HG03432 (cell line): ENCODE results near the gene NFU1.
"Not testable (repeated sequence)": the region's sequence is repeated elsewhere in the genome, so short reads cannot be mapped to it uniquely, and the experiment has no call there.

Experiments used
- ATAC-seq: cut with Tn5 transposase; IDR thresholded peaks from one replicate; pipeline ENCODE4 v1.9.1; 2021; ENCODE audit warnings: mild to moderate bottlenecking, moderate library complexity; ENCODE audit not compliant: unreplicated experiment

Gene NFU1

GRCh38 chr2:69452687-69453086 is 15.5 kb upstream of the NFU1 start:
- ATAC-seq, result no peak

DNA sequence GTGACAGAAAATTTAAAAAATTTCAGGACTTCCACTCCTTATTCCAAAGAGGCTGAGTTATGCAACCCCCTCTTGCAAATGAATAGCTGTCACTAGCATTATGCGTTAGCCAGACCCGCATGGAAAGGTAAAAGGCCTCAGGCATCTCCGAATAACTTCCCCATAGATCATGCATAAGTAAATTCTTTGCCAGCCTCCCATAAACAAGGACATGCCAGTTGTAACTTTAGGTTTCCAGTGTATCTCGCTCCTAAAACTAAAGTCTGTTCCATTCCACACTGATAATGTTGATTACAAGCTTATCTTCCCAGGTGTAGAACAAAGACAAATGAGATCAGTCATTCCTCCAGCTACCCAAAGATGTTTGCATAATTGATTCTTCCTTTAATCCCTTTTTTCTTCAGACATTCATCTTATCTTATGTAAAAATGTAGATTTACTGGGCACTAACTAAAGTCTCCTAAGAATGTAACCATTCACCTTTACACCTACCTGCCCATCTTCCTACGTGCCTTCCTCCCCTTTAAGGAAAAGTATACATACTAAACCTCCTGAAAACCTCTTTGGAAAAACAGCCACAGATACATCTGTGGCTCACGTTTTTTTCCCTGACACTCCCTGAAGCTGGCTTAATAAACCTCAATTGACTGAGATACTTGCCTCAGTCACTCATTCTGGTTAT is 13.6 kb upstream of the NFU1 start:
- ATAC-seq, result no peak

- ATAC-seq, result no peak
These were observed 12.7 kb upstream of the NFU1 start for GRCh38 chr2:69449906-69450305.

DNA sequence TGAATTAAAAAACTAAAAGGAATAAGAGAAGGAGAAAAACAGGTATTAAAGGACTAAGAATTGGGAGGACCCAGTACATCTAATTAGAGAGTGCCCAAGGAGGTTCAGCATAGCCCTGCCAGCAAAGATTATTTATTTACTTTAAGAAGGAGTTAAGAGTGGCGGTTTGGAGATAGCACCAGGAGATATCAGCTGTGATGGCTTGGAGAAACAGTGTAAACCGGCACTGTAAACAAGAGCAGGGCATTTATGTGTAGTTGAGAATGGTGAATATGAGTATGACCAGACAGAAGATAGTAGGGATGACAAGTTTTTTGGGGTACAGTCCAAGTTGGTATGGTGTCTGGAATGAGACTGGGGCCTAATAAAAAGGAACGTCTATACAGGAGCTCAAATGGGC is 6.4 kb upstream of the NFU1 start:
- not testable (repeated sequence) for ATAC-seq

DNA sequence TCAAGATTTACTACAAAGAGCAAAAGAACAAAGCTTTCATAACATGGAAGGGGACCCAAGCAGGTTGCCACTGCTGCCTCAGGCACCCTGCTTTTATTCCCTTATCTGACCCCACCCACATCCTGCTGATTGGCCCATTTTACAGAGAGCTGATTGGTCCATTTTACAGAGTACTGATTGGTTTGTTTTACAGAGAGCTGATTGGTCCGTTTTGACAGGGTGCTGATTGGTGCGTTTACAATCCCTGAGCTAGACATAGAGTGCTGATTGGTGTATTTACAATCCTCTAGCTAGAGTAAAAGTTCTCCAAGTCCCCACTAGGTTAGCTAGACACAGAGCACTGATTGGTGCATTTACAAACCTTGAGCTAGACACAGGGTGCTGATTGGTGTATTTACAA is 2.3 kb upstream of the NFU1 start:
- not testable (repeated sequence) for ATAC-seq

GRCh38 chr2:69438580-69438979 is 1.3 kb upstream of the NFU1 start:
- ATAC-seq, result no peak

DNA sequence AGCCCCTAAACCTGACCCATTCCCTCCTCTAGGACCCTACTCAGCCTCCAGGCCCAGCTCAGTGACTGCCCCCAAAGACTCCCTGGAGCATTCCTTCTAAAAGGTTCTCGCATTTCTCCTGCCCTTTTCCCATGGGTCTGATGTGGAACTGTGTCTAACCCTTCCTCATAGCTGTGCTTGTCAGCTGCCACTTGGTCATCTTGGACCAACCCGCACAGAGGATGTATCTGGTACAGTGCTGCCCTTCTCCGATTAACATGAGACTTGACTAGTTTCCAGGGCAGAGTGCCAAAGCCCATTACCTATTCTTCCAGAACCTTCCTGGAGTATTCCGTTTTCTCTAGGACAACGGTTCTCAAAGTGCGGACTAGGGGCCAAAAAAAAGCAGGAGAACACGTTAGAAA is 518 bp upstream of the NFU1 start:
- no peak for ATAC-seq

- no peak for ATAC-seq
These were observed 668 bp downstream of the NFU1 start for GRCh38 chr2:69436596-69436937.

GRCh38 chr2:69434753-69435152 is 2.5 kb downstream of the NFU1 start:
- ATAC-seq, result no peak

GRCh38 chr2:69429491-69430183 is 7.6 kb downstream of the NFU1 start:
- no peak for ATAC-seq

GRCh38 chr2:69428981-69429380 is 8.3 kb downstream of the NFU1 start:
- ATAC-seq, result no peak

DNA sequence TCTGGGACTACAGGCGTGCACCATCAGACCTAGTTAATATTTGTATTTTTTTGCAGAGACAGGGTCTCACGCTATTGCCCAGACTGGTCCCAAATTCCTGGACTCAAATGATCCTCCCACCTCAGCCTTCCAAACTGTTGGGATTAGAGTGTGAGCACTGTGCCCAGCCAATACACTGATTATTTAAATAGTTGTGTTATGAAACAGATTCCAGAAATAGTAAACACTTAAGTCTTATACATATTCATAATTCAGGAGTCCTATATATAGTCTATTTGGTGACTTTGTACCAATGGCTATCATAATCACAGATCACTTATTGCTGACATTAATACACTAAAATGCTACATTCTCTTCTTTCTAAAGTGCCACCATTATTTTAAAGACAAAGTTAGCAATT is 12.8 kb downstream of the NFU1 start:
- ATAC-seq, result no peak

DNA sequence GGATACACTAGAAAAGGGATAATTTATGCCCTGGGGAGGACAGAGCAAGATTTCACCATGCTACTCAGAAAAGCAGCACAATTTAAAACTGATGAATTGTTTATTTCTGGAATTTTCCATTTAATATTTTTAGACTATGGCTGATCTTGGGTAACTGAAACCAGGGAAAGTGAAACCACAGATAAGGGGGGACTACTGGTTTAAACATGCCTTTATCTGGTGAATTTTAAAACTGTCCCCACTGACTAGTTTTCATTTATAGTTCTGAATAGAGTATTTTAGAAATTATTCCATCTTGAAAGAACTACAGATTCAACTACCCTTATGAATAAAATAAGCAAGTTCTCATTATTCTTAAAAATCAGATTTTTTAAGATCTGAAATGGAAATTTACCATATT is 15.0 kb downstream of the NFU1 start:
- no peak for ATAC-seq

DNA sequence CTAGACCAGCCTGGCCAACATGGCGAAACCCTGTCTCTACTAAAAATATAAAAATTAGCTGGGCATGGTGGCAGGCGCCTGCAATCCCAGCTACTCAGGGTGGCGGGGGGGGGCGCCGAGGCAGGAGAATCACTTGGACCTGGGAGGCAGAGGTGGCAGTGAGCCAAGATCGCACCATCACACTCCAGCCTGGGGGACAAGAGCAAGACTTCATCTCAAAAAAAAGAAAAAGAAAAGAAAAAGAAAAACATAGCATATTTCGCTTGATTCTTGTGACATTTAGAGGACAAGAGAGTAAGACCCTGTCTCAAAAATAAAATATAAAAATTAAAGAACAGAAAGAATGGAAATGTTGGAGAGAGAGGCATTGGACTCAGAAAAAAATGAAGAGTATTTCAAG is 18.1 kb downstream of the NFU1 start:
- not testable (repeated sequence) for ATAC-seq

- ATAC-seq, result no peak
These were observed 21.1 kb downstream of the NFU1 start for GRCh38 chr2:69416147-69416546.

DNA sequence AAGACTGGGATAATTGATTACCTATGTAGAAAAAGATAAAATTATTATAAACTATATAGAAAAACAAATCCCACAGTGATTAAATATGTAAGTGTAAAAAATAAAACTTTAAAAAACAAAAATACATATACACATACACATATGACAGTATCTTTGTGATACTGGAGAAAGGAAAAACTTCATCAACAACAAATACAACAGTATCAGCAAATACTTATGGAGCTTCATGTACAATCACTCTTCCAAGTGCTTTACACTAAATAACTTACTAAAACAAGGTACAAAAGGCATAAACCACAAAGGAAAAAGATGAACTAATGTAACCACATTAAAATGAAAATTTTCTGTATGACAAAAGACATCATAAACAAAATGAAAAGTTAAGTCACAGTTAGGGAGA is 26.1 kb downstream of the NFU1 start:
- ATAC-seq, result no peak

DNA sequence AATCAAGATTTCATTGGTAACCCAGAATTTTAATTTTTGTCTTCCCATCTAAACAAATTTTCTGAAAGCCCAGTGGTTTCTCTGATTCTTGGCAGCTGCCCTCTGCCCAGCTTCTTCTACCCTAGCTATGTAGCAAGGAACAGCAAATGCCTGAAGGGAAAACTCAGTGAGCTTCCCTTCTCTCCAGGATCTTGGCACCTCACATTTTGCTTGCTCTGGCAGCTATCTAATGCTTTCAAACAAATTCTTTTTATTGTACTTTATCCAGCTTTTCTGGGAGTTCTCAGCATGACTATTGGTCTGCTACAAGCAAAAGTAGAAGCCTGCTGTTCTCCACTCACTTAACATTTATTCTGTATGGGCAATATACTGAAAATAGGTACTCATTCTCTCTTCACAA is 31.9 kb downstream of the NFU1 start:
- ATAC-seq, result no peak

GRCh38 chr2:69400121-69400520 is 37.1 kb downstream of the NFU1 start:
- no peak for ATAC-seq

GRCh38 chr2:69397234-69397633 is 40.0 kb downstream of the NFU1 start:
- no peak for ATAC-seq

- no peak for ATAC-seq
These were observed 41.4 kb downstream of the NFU1 start for GRCh38 chr2:69395866-69396265.

DNA sequence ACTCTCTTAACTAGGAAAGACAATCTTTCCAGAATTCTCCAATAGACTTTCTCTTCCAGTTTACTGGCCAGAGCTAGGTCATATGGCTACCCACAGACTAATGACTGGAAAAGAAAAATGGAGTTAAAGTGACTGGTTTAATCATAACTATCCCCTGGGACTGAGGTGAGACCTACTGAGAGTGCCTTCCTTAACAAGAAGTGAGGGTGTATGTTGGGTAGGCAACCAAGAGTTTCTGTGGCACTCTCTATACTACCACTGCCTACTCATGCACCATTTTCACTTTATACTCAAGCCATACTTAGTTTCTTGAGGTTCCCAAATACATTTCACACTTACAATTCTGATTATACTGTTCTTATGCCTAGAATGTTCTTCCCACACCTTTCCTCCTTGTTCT is 43.3 kb downstream of the NFU1 start:
- ATAC-seq, result no peak

- no peak for ATAC-seq
These were observed 46.8 kb downstream of the NFU1 start for GRCh38 chr2:69390471-69390870.

DNA sequence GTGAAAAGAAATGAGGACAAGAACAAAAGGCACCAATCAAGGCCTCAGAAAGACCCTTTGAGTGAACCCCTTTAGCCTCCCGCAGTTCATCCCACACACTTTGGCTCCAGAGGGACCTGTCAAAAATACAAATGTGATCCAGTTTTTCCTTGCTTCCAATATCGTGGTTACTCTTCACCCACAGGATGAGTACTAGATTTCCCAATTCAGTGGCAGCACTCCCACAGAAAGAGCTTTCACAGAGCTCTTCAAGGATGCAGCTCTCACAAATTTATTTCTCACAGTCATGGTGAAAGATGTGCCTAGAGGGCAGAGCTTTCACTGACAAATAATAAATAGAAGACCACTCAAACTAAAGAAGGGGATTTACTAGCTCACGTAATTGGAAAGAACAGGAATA is 47.2 kb downstream of the NFU1 start:
- ATAC-seq, result no peak
